Measurements from ENCODE around the gene MCC.

Gene MCC

DNA sequence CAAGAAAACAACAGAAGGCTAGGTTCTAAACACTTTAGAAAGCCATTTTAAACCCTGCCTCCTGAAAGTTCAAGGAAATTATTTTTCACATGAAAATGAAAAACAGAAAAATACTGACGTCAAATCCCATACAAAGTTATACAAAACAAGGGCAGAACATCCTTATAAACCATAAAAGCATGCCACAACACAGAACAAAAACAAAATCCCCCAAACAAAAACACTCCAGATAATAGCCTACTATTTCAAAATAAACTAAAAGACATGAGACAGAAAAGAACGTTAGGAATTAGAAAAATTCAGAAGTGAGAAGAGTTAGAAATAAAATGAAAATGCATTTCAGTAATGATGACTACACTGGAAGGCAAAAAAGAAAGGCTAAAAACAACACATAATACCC, 338.0 kb downstream of the MCC start:
- DNase-seq (ENCODE audit: low read depth, low spot score): no peak

DNA sequence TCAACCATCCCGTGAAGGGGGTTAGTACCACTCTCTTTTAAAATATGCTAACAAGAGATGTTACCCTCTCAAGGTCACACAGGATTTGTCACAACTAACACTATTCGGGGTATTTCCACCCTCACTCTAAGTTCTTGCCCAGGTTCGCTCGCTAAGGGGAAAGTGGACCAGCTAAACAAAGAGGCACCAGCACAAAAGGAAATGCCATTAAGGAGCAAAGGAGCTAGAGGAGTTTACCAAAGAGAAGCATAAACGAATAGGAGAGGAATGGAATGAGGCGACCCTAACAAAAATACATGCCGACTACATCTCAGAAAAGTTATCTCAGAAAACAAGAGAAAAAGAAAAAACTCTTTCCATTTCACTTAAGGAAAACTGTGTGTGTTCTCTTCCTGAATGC, 340.7 kb downstream of the MCC start:
- DNase-seq (ENCODE audit: low read depth, low spot score): no peak

DNA sequence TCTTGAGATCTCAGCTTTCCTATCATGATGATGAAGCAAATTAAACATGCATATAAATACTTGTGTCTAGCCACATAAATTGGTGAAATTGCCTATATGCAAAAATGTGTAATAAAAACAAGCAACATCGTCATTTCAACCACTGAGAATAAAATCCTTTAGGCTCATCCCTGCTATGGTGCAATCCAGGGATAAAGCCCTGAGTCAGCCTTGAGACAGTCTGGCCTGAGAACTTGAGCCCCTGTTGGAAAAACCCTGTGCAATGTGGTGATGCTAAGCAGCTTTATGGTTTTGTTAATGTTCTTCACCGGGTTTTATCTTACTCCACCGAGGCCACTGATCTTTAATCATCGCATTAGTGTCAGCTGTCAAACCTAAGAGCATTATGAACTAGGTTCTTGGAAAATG, 341.1 kb downstream of the MCC start:
- no peak for DNase-seq (ENCODE audit: low read depth, low spot score)

DNA sequence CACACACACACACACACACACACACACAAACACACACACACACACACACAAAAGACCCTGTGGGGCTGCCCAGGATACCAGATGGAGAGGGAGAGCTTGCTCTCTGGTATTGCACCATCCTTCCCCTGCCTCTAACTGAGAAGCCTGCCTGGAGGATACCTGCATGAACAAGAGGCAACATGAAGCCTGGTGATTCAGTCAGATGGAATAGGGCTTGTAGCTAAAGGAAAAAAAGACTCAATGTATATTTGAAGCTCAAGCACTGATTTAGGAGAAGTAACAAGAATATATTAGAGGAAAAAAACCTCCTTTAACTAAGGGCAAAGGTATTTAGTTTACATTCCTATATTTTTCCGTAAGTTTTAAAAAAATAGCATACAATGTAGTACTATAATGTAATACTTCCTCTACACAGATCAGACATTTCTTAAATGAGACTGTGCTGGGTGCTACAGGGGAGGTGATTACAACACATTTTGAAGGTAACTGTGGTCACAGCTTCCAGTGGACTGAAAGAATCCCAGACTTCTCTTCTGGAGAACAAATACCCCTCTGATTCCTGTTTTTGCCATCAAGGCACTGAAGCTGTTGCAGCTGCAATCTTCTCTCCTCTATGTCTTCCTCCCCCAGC, 342.4 kb downstream of the MCC start:
- no peak for DNase-seq (ENCODE audit: low read depth, low spot score)

DNA sequence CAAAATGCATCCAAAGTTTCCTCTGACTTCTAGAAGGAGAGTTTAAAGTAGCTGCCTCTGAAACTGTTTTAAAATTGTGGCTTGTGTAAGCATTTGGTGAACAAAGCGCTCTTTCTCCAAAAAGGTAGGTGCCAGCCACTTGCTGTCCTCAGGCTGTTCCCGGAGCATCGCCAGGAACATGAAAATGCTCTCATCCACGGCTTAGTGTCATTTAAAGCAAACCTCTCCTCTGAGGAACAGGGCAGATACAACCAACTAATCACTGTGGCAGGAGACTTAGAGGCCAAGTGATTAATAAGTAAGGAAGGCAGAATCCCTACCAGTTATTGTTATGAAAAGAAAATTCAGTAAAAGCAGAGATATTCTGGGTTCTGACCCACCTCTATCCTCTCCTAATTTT, 346.1 kb downstream of the MCC start:
- DNase-seq (ENCODE audit: low read depth, low spot score): no peak

DNA sequence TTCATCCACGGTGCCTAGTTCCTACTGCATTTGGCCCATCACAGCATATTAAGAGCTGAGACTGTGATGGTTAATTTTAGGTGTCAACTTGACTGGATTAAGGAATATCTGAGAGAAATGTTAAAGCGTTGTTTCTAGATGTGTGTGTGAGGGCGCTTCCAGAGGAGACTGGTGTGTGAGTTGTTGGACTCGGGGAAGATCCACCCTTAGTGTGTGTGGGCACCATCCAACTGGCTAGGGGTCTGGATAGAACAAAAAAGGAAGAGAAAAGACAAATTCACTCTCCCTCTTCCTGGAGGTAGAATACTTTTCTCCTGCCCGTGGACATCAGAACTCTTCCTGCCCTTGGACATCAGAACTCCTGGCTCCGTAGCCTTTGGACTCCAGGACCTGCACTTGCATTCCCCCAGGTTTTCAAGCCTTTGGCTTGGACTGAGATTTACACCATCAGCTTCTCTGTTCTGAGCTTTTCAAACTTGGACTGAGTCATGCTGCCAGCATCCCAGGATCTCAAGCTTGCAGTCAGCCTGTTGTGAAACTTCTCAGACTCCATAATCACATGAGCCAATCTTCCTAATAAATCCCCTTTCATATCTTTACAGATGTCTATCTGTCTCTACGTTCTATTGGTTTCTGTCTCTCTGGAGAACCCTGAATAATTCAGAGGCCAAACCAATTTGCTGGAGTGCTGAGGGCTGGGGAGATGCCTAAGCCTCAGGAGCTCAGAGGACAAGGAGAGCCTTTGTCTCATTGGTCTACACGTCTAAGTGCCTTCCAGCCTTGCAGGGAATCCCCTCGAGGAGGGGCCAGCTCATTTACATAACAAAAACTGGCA, 347.2 kb downstream of the MCC start:
- no peak for DNase-seq (ENCODE audit: low read depth, low spot score)

DNA sequence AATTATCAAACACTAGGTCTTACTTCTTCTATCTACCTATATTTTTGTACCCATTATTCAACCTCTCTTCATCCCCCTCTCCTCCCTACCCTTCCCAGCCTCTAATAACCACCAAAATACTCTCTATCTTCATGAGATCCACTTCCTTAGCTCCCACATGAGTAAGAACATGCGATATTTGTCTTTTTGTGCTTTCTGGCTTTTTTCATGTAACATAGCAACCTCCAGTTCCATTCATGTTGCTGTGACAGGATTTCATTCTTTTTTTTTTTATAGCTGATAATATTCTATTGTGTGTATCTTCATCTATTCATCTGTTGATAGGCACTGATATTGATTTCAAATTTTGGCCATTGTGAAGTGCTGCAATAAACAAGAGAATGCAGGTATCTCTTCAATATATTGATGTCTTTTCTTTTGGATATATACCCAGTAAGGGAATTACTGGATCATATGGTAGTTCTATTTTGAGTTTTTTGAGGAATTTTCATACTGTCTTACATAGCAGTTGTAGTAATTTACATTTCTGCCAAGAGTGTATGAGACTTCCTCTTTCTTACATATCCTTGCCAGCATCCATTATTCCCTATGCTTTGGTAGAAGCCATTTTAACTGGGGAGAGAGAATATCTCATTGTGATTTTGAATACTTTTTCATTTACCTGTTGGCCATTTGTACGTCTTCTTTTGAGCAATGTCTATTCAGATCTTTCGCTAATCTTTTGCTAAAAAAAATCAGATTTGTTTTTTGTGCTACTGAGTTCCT, 354.9 kb downstream of the MCC start:
- DNase-seq (ENCODE audit: low read depth, low spot score): no peak

DNA sequence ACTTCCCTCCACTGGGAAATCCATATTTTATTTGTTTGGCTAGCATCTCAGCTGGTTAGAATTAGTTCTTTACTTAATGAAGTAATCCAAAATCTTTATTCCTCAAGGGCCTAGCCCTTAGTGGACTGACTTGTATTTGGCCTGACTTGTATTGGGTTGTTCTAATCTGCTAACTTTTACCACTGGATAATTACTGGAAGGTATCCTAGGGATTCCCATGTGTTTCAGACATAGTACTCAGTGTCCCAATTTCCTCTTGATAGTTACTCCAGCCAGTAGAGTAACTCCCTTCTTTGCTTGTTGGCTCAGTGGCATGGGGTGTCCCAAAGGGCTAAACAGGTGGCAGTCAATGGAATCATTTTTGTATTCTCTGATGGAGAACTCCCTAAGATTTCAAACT, 355.7 kb downstream of the MCC start:
- DNase-seq (ENCODE audit: low read depth, low spot score): no peak

DNA sequence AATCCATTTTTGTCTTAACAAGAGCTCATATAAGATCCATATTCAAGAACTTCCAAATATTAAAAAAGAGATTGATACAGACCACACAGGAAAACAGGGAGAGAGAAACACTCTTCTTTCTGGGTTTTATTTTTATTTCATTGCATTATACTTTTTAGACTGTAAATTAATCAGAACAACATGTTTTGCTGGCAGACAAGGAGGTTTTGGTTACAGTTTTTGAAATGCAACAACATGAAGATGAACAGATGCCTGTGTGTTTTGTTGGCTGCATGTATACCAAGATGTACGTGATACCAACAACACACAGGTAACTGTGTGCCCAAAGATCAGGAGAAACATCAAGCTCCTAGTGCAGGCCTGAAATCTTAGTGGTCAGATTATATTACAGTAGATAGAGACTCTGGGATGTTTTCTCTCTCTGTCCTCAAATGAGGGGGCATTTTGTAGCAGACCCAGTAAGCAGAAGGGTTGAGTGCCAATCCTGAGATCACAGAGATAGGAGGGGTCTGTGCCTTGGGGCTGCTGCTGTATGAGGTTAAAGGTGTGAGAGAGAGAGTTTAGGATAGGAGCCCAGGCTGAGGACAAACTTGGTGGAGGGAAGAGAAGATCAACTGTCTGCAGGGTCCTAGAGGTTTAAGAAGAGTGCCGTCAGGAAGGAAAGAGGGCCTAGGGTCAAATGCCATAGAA, 359.5 kb downstream of the MCC start:
- no peak for DNase-seq (ENCODE audit: low read depth, low spot score)

DNA sequence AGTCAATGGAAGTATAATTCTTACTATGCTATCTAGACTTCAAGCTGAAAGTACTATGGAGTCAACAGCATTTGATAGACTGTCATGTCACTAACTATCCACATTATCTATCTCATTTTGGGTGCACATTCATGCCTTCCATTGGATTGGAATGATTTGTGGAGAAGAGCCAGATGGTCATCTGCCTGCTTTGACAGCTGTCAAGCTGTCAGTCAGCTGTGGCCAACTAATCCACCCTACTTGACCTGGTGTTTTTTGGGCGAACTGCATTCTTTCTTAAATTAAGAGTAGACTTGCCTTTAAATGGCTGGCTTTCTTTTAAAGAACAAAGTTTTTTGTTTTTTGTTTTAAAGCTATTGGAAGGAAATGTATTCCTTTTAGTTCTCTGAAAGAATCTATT, 360.2 kb downstream of the MCC start:
- no peak for DNase-seq (ENCODE audit: low read depth, low spot score)

DNA sequence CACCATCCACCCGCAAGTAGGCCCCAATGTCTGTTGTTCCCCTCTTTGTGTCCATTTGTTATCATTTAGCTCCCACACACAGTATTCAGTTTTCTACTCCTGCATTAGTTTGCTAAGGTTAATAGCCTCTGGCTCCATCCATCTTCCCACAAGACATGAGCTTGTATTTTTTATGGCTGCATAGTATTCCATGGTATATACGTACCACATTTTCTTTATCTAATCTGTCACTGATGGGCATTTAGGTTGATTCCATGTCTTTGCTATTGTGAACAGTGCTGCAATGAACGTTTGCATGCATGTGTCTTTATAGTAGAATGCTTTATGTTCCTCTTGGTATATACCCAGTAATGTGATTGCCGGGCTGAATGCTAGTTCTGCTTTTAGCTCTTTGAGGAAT, 361.2 kb downstream of the MCC start:
- no peak for DNase-seq (ENCODE audit: low read depth, low spot score)

DNA sequence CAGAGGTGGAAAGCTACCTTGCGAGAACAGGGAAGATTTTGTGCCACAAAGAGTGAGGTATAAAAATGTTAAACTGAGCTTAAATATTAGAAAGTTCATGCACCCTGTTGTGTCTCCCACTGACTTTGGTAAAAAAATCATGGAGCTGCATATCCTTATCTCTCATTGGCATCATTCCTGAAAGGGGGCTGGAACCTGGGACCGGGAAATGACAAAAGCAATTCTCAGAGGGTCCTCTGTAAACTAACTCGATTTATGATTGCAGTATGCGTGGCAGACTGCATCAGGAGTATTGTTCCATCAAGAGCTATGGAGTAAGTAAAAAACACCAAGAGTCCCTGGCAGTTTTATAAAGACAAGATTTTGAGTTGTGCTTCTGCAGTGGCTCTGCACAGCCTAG, 362.9 kb downstream of the MCC start:
- no peak for DNase-seq (ENCODE audit: low read depth, low spot score)

DNA sequence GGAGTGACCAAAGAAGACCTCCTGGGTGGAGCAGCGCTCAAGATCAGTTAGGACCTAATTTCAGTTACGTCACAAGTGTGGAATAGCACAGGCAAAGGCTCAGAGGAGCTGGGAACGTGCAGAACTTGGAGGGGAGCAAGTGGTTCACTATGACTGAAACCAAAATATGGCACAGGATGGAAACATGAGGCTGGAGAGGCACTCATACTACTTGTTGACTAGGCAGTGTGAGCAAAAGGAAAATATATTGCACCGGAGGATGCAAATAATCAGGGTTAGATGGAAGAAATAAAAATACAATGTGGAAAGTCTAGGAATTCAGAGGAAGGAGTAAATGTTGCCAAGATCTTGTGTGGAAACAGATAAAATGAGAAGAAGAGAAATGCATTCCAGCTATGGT, 363.3 kb downstream of the MCC start:
- no peak for DNase-seq (ENCODE audit: low read depth, low spot score)

DNA sequence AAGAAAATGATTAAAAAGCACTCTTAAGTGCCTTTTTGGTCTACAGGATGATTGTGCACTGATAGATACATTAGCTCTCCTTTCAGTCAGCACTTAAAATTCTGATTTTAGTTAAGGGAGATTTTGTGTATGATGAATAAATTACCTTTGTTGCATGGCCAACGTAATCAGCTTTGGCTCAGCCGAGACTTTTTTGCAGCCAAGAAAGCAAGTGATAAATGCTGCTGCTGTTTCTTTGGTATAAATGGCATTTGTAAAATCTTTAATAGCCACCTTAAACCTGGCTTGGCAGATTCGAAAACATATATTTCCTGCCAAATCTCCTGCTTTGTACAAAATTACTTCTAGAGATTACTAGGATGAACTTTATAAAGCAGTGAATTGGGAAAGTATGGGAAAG, 364.0 kb downstream of the MCC start:
- no peak for DNase-seq (ENCODE audit: low read depth, low spot score)

DNA sequence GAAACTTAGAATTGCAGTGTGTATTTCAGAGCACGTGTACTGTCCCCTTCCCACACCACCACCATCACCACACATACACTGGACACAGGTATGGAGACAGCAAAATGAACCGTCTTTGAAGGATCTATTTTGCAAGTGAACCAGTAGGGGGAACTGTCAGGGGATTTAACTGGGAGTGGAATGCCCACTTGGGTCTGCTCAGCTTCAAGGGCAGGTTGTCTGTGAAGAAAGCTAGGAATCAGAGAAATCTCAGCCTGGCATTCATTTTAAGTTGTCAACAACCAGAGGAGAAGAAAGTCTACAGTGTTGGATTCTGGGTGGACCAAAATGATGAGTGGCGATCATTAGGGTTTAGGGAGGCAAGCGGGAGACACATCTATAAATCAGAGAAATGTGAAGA, 364.6 kb downstream of the MCC start:
- DNase-seq (ENCODE audit: low read depth, low spot score): no peak

DNA sequence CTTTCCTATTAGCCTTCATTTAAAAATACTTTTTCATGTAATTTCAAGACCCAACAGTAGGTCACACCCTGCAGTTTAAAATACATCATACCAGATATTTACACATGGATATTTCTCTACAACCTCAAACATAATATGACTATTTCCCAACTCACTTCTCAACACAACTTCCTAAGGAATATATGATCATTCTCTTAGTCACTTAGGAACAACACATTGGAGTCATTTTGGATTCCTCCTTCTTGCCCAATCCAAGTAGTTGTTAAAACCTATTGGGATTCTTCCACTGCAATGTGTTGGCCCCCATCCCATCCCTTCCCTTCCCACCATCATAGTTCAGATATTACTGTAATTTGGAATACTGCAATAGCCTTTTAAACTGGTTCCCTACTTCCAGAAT, 366.2 kb downstream of the MCC start:
- no peak for DNase-seq (ENCODE audit: low read depth, low spot score)

DNA sequence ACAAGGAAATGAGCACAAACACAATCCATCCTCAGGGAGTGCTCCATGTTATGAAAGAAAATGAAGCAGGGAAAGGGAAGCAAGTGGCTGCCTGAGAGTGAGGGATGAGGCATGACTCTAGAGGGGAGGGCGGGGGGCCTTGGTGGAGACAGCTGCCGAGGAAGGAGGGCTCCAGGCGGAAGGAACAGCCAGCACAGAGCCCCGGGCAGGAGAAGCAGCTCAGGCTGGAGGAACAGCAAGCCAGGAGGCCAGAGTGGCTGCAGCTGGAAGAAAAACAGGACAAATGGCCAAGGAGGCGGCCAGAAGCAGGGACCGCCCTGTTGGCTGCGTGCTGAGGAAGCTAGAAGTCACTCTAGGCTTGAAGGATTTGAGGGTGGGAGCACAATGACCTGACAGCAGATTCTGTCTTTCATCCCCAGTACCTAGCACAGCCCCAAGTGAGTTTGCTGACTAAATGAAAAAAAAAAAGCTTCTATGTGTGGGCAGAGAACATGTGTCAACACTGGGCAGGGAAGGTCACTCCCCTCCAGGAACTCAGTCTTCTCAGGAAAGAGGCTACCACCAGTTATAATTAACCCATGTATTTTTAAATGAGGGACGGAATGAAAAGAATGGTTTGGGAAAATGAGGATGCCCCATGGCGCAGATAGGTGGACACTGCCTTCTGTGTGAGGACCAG, 368.9 kb downstream of the MCC start:
- no peak for DNase-seq (ENCODE audit: low read depth, low spot score)

DNA sequence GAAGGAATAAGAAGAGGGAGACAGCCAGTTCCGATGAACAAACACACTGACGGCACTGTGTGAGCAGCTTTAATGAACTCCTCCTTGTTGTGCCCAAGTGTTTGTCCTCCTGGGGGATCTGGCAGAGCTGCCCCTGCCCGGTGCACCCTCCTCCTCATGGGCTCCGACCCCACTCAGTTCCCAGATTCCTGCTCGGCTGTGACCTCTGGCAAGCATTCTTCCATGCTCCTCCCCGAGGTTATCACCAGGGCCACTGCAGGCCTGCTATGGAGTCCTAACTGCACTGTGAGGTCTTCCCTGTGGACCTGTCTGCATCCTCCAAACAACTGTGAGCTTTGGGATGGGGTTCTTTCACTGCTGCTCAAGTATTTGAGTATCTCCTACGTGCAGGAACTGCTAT, 369.5 kb downstream of the MCC start:
- DNase-seq (ENCODE audit: low read depth, low spot score): no peak

DNA sequence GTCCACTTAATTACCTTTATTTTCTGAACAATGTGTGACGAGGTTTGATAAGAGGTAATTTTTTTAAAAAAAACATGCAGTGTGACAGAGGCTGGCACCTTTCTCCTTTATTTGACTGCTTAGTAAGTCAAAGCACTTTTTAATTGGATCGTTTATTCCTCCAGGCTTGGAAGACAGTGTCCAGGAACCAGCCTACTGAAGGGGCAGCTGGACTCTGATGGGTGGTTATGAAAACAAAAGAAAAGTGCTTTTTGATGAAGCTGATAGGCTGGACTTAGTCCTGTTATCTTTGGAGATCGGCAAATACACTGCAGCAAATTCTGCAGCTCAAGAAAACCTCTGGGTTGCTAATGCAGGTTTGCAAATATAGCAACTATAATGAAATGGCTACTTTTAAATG, 370.0 kb downstream of the MCC start:
- DNase-seq (ENCODE audit: low read depth, low spot score): no peak

DNA sequence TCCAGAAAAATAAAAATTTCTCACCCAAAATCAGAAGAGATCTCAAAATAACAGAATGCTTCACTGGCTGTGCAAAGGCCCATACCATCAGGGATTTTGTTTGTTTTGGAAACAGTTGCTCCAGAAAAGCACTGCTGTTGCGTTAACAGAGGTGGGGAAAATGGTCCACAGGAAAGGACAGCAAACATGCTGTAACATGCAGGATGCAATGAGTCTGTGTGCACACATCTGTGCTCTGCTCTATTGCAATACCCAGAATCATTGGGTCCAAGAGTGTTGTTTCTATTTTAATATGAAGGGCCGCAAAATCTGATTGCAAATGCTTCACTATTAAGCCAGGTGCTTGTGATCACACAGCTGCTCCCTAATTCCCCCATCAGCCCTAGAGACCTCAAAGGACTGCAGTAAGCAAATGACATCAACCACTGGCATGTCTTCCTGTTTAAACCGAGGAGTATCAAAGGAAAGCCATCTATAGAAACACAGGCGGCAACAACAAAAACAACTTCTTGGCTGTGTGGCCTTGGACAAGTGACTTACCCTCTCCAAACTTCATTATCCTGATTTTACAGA, 370.6 kb downstream of the MCC start:
- no peak for DNase-seq (ENCODE audit: low read depth, low spot score)

DNA sequence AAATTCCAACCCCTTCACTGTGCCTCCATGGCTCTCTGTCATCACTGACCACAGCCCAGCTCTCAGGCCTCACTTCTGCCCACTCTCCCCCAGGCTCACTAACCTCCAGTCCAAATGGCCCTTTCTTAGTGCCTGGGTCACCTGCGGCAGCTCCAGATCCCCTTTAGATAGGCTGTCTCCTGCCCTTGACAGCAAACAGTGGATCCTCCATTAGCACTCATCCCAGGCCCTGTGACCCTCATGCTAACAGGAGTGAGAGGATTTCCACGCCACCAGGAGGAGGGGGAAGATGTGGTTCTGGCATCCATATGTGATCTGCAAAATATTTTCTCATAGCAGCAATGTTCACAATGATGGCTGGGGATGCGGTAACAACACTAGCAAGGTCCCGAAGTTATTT, 372.3 kb downstream of the MCC start:
- no peak for DNase-seq (ENCODE audit: low read depth, low spot score)
